ENCODE data around the gene NR2F2.

GRCh38 chr15:96336596-96337364, 6.3 kb downstream of the NR2F2 start:
- no peak for TF ChIP-seq CTCF (conservative IDR thresholded peaks at IDR 0.05)
- no peak for TF ChIP-seq EZH2 (IDR thresholded peaks at IDR 0.05; ENCODE audit: low read depth)
